Measurements from ENCODE around the gene SOAT2. TPM values are rescaled to one million over a fixed set of nuclear protein-coding genes. Genes with fewer than 3 reads are reported as not detected.
"Not testable (repeated sequence)": the region's sequence is repeated elsewhere in the genome, so short reads cannot be mapped to it uniquely, and the experiment has no call there.

Gene SOAT2
- total RNA-seq, 3 donors from 2014 or later: 0.16 to 0.33 TPM; not detected in 1

DNA sequence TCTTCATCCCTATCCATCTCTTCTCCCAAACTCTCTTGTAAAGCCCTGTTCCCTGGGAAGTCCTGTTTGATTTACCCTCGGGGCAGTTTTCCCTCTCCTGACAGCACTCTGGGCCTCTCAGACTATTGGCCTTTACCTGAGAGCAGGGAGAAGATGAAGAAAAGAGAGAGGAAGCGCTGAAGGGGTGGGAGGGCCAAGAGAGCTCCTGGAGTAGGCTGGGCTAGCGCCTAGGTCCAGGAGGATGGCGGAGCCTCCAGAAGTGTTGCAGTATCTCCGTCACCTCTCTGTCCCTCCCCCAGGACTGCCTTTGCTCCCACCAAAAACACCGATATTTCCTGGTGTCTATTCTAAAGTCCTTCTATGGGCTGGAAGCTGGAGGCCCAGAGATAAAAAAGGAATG is 11.5 kb upstream of the SOAT2 start:
- DNase-seq (ENCODE audit: low spot score in 2 of 2): no peak
- Histone ChIP-seq H3K4me1 (no peaks in the 10 kb centered on the region), H3K36me3 (no peaks in the 10 kb centered on the region), H3K9me3 (no peaks in the 10 kb centered on the region), H3K27me3 (no peaks in the 10 kb centered on the region), H3K27ac (no peak overlapping the region), H3K4me3 (no peak overlapping the region)
- intact Hi-C loops (cut with DNase I; ENCODE audit: low total_unique reads): no loop called here
- no peak for TF ChIP-seq CTCF (IDR thresholded peaks at IDR 0.05)
- TF ChIP-seq POLR2A (IDR thresholded peaks at IDR 0.05): no peak
- TF ChIP-seq POLR2AphosphoS5 (IDR thresholded peaks at IDR 0.05): no peak

- Histone ChIP-seq H3K27ac (peak overlapping the region in 1 of 2 donors; percentile 78), H3K36me3 (no peaks in the 10 kb centered on the region), H3K27me3 (no peaks in the 10 kb centered on the region), H3K4me3 (no peak overlapping the region), H3K9me3 (no peaks in the 10 kb centered on the region), H3K4me1 (peaks cover 0 to 6% of the 10 kb centered on the region in 2 donors)
- intact Hi-C loops (cut with DNase I; ENCODE audit: low total_unique reads): no loop called here
- DNase-seq (ENCODE audit: low spot score in 2 of 2): no peak
- TF ChIP-seq CTCF (IDR thresholded peaks at IDR 0.05) (no peak), POLR2A (IDR thresholded peaks at IDR 0.05) (no peak), POLR2AphosphoS5 (IDR thresholded peaks at IDR 0.05) (no peak)
Measured at GRCh38 chr12:53093777-53094393, 9.4 kb upstream of the SOAT2 start.

- Histone ChIP-seq H3K4me1 (peaks cover 0 to 6% of the 10 kb centered on the region in 2 donors), H3K9me3 (no peaks in the 10 kb centered on the region), H3K4me3 (no peak overlapping the region), H3K36me3 (no peaks in the 10 kb centered on the region), H3K27me3 (no peaks in the 10 kb centered on the region), H3K27ac (peak overlapping the region in 1 of 2 donors; percentile 78)
- no peak for DNase-seq (ENCODE audit: low spot score in 2 of 2)
- intact Hi-C loops (cut with DNase I; ENCODE audit: low total_unique reads): no loop called here
- TF ChIP-seq CTCF (IDR thresholded peaks at IDR 0.05) (no peak), POLR2AphosphoS5 (IDR thresholded peaks at IDR 0.05) (no peak), POLR2A (IDR thresholded peaks at IDR 0.05) (no peak)
Measured at GRCh38 chr12:53094394-53094787, 8.9 kb upstream of the SOAT2 start.

- H3K4me1 ChIP-seq; H3K9me3 ChIP-seq; H3K36me3 ChIP-seq; H3K4me3 ChIP-seq; H3K27me3 ChIP-seq; DNase-seq (ENCODE audit: low spot score in 2 of 2); intact Hi-C loops (cut with DNase I; ENCODE audit: low total_unique reads): not testable (repeated sequence)
- peak overlapping the region in 1 of 2 donors; percentile 35 for H3K27ac ChIP-seq
Measured at GRCh38 chr12:53094796-53095595, 8.3 kb upstream of the SOAT2 start.

GRCh38 chr12:53095596-53095895 is 7.7 kb upstream of the SOAT2 start:
- H3K36me3 ChIP-seq; DNase-seq (ENCODE audit: low spot score in 2 of 2); H3K4me1 ChIP-seq; H3K4me3 ChIP-seq; H3K27me3 ChIP-seq; H3K9me3 ChIP-seq; intact Hi-C loops (cut with DNase I; ENCODE audit: low total_unique reads): not testable (repeated sequence)
- peak overlapping the region; percentile 83 to 96 for H3K27ac ChIP-seq

DNA sequence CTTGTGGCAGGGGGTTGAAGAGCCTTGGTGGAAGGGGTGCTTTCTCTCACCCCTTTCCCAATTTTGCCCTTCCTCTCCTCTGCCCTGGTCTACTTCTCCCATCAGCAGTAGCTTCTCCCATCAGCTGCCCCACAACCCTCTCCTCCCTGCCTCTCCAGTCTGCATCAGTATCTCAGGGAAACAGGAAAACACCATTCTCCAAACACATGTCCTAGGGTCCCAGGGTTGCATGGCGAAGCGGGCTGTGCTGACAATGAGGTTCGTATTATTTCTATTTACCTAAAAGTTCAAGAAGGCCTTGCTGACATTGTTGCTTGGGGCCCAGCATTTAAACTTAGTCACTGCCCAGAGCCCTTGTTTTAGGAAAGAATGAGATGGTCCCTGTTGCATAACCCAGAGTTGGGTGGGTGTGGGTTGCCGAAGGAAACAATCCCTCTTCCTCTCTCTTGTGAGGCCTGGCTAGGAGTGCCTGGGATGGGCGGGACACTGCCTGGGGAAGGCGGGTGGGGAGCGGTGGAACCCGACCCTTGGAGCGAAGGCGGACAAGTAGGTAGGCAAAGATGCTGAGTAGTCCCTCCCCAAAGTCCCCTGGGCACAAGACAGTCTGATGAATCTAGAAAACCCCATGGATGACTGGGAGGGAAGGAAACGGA is 7.1 kb upstream of the SOAT2 start:
- Histone ChIP-seq H3K9me3 (no peaks in the 10 kb centered on the region), H3K27ac (peak overlapping the region; percentile 83 to 96), H3K27me3 (no peaks in the 10 kb centered on the region), H3K4me3 (peak overlapping the region; percentile 57 to 89 (median 69)), H3K4me1 (peaks cover 0 to 6% of the 10 kb centered on the region in 2 donors), H3K36me3 (no peaks in the 10 kb centered on the region)
- intact Hi-C loops (cut with DNase I; ENCODE audit: low total_unique reads): no loop called here
- TF ChIP-seq POLR2AphosphoS5 (IDR thresholded peaks at IDR 0.05): peak in 2 of 3 donors; percentile 20 to 72
- no peak for TF ChIP-seq CTCF (IDR thresholded peaks at IDR 0.05)
- DNase-seq (ENCODE audit: low spot score in 2 of 2): peak in 1 of 2 donors; percentile 50
